GM19372 (cell line): ENCODE data around the gene TAS2R31.
"Not testable (repeated sequence)": the region's sequence is repeated elsewhere in the genome, so short reads cannot be mapped to it uniquely, and the experiment has no call there.

Experiments used
- ATAC-seq: cut with Tn5 transposase; IDR thresholded peaks from one replicate; pipeline ENCODE4 v1.9.1; 2021; ENCODE audit warnings: mild to moderate bottlenecking, low read depth, moderate library complexity; ENCODE audit not compliant: unreplicated experiment

The TAS2R31 gene, protein sequence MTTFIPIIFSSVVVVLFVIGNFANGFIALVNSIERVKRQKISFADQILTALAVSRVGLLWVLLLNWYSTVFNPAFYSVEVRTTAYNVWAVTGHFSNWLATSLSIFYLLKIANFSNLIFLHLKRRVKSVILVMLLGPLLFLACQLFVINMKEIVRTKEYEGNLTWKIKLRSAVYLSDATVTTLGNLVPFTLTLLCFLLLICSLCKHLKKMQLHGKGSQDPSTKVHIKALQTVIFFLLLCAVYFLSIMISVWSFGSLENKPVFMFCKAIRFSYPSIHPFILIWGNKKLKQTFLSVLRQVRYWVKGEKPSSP

DNA sequence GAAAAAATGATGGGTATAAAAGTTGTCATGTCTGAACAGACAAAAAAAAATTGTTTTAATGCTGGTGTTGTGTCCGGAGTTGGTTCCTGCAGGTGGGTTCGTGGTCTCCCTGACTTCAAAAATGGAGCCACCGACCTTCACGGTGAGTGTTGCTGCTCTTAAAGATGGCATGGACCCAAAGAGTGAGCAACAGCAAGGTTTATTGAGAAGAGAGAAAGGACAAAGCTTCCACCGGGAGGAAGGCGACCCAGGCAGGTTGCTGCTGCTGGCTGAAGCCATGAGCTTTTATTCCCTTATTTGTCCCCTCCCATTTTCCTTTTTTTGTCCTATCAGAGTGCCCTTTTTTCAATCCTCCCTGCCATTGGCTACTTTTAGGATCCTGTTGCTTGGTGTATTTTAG is at the start of gene TAS2R31:
TSS of gene TAS2R31 (minus strand) at position 101 of the 400 bp plus-strand sequence. CDS start at position 29, 72 bp downstream.
- ATAC-seq = no peak

DNA sequence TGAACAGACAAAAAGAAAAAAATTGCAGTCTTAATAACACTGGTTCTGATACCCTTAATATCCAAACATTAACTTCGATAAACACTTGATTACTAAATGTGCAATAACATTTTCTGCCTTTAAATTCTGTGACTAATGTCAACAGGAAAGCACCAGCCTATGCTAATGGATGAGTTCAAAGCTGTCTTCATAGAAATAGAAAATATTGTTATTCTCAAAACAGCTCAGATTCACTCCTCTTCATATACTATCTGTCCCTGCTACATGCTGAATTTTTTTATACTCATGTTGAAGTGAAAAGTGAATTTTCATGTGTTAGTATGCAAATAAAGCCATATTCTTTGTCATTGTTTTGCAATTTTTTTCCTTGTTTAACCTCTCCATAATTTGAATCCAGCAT is 47.0 kb upstream of the TAS2R31 start:
- ATAC-seq = no peak

- ATAC-seq = no peak
Measured at GRCh38 chr12:11075642-11076041, 44.4 kb upstream of the TAS2R31 start.

GRCh38 chr12:11071414-11071813 is 40.2 kb upstream of the TAS2R31 start:
- ATAC-seq = no peak

- ATAC-seq = no peak
Measured at GRCh38 chr12:11070999-11071398, 39.8 kb upstream of the TAS2R31 start.

DNA sequence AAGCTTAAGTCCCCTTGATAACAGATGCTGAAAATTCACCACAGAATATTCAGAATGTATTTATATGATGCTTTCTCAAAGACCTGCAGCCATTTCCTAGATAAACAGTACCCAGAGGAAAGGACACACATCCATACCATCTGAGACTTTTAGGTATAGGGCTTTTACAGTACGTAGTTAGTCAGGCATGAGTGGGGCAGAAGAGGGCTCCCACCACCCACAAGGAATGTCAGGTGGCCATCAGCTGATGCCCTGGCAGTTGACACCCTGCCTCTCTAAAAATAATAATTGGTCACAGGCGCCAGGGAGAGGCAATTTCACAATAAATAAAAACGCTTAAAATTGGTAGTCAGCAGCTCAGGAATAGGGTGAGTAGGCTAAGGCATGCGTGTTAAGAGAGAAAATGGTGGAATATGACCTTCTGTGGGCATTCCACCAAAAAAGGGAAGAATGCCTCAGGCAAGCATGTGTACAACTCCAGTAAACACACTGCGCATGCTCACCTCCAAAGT is 38.7 kb upstream of the TAS2R31 start:
- no peak for ATAC-seq

- ATAC-seq = no peak
Measured at GRCh38 chr12:11067514-11067913, 36.3 kb upstream of the TAS2R31 start.

- ATAC-seq = not testable (repeated sequence)
Measured at GRCh38 chr12:11062194-11062593, 31.0 kb upstream of the TAS2R31 start, which contains the start of gene TAS2R46. Gene TAS2R46 (minus strand): TSS chr12:11062294. CDS start chr12:11062294, 0 bp downstream.

- no peak for ATAC-seq
Measured at GRCh38 chr12:11059784-11060183, 28.6 kb upstream of the TAS2R31 start.

DNA sequence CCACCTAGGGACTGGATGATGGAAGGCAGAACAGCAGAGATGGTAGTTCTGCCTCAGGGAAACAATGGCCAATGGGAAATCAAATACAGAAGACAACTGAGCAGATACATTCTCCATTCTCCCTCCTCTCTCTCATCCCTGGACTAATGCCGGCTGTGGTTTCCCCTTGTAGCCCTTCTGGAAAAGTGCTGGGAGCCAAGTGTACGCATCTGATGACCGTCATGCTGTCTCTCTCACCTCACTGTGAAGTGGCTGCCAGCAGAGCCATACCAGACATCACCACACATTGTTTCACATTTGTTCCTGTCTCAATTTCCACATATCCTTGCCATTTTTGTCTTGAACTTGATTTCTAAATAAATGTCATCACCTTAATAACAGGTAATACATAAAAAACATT is 27.8 kb upstream of the TAS2R31 start:
- ATAC-seq = no peak

GRCh38 chr12:11055306-11055705 is 24.1 kb upstream of the TAS2R31 start:
- ATAC-seq = no peak

DNA sequence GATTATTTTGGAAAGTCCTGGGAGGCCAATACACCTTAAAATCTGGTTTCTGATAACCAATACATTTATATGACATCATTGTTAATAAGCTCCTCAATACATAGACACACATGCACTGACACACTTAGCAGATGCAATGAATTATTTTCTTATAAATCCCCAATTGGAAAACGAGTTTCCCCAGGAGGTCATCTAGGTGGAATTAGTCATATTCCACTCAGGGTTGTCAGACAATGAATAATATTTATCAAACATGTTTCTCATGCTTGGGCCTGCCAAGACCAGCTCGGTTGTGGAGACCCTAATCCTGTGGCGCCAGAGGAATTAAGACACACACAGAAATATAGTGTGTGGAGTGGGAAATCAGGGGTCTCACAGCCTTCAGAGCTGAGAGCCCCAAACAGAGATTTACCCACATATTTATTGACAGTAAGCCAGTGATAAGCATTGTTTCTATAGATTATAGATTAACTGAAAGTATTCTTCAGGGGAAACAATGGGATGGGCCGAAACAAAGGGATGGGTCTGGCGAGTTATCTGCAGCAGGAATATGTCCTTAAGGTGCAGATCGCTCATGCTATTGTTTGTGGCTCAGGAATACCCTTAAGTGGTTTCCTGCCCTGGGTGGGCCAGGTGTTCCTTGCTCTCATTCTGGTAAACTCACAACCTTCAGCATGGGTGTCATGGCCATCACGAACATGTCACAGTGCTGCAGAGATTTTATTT is 18.8 kb upstream of the TAS2R31 start:
- not testable (repeated sequence) for ATAC-seq

- not testable (repeated sequence) for ATAC-seq
Measured at GRCh38 chr12:11041366-11041765, 10.2 kb upstream of the TAS2R31 start.

- no peak for ATAC-seq
Measured at GRCh38 chr12:11040162-11040561, 9.0 kb upstream of the TAS2R31 start.

DNA sequence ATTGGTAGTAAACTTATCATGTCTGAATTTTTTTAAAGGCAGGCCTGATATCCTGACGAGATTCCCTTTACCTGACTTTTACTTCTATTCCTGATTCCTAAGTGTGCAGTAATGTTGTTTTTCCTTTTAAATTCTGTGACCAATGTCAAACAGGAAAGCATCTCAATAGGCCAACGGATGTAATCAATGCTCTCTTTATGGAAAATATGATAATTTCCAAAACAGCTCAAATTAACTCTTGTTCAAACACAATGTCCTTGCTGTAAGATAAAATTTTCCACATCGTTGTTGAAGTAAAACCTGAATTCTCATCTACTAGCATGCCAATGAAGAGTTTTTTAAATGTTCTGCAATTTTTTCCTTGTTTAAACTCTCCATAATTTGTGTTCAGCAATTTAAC is 8.0 kb upstream of the TAS2R31 start:
- ATAC-seq = no peak

DNA sequence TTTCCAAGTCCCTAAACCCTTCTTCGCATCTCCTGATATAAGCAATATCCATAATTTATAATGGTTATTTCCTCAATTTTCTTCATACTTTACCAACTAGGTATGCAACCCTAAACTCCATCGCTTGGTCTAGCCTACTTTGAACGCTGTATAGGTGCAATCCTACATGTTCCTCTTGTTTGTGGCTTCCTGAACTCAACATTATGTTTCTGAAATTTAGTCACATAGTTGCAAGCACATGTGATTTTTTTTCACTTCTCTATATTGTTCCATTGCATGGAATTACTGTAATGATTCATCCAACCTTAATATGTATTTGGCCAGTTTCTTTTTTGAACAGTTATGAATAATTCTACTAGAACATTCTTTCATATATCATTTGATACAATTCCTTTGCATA is 2.8 kb upstream of the TAS2R31 start:
- ATAC-seq = not testable (repeated sequence)

- no peak for ATAC-seq
Measured at GRCh38 chr12:11026118-11026517, 5.1 kb downstream of the TAS2R31 start.

- no peak for ATAC-seq
Measured at GRCh38 chr12:11023387-11023786, 7.8 kb downstream of the TAS2R31 start.

GRCh38 chr12:11022520-11022919 is 8.7 kb downstream of the TAS2R31 start, which contains the start of gene TAS2R19:
Gene TAS2R19 (minus strand): TSS chr12:11022620. CDS start chr12:11022571, 49 bp downstream.
- ATAC-seq = no peak

- ATAC-seq = no peak
Measured at GRCh38 chr12:11016937-11017336, 14.3 kb downstream of the TAS2R31 start.

- ATAC-seq = no peak
Measured at GRCh38 chr12:11015775-11016430, 15.3 kb downstream of the TAS2R31 start.
